NT2/D1 (cell line): ENCODE measurements around the gene HORMAD2.
"Not testable (repeated sequence)": the region's sequence is repeated elsewhere in the genome, so short reads cannot be mapped to it uniquely, and the experiment has no call there.

Source experiments
- DNase-seq: peaks from one replicate; pipeline ENCODE4 v3.0.0-alpha.2; 2011; ENCODE audit warnings: low read depth, low spot score
- H3K27me3 ChIP-seq: 2 replicates; pipeline ENCODE4 v1.6.0; 2011; ENCODE audit warnings: mild to moderate bottlenecking; ENCODE audit not compliant: insufficient read length, insufficient read depth
- H3K36me3 ChIP-seq: 2 replicates; pipeline ENCODE4 v1.6.1; 2011; ENCODE audit warnings: mild to moderate bottlenecking, low read length, mixed read lengths; ENCODE audit not compliant: insufficient read depth, insufficient read length
- H3K4me1 ChIP-seq: 2 replicates; pipeline ENCODE4 v1.5.1; 2011; ENCODE audit not compliant: insufficient read depth, insufficient read length
- H3K4me3 ChIP-seq: 2 replicates; pipeline ENCODE4 v1.5.1; 2011; ENCODE audit warnings: low read depth; ENCODE audit not compliant: insufficient read length
- H3K9ac ChIP-seq: 2 replicates; pipeline ENCODE4 v1.6.0; 2011; ENCODE audit warnings: low read depth; ENCODE audit not compliant: insufficient read length
- H3K9me3 ChIP-seq: 2 replicates; pipeline ENCODE4 v1.5.1; 2011; ENCODE audit warnings: mild to moderate bottlenecking, low read length; ENCODE audit not compliant: insufficient read depth
- SUZ12 ChIP-seq: IDR thresholded peaks from 2 replicates; pipeline ENCODE4 v1.6.1; 2011; ENCODE audit not compliant: insufficient read length, insufficient read depth; ENCODE audit errors: extremely low read depth
- YY1 ChIP-seq: IDR thresholded peaks from 2 replicates; pipeline ENCODE4 v1.6.1; 2011; ENCODE audit not compliant: insufficient read length, insufficient read depth
- ZNF274 ChIP-seq: IDR thresholded peaks from 2 replicates; pipeline ENCODE4 v1.6.1; 2011; ENCODE audit warnings: mild to moderate bottlenecking, low read depth, low read length

The HORMAD2 gene

DNA sequence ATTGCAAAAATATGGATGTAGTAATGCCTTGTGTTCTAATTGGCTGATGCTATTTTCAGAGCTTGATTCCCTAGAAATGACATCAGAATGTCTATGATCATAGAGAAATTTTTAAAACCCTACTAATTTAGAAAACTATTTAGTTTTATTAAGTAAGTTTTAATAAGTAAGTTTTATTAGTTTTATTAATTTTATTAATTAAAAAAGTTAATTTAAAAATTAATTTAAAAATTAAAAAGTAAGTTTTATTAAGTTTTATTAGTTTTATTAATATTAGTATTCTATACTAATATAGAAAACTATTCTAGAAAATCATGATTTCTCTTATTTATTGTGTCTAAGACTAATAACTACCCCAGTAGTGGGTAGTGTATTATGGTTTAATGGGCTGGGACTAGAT is 8.2 kb downstream of the HORMAD2 start:
- Histone ChIP-seq H3K27me3 (no peaks in the 10 kb centered on the region), H3K9me3 (peaks cover 11% of the 10 kb centered on the region), H3K4me1 (no peaks in the 10 kb centered on the region), H3K9ac (no peak overlapping the region), H3K36me3 (no peaks in the 10 kb centered on the region), H3K4me3 (no peak overlapping the region)
- DNase-seq, result no peak
- TF ChIP-seq SUZ12 (no peak), YY1 (no peak), ZNF274 (no peak)

DNA sequence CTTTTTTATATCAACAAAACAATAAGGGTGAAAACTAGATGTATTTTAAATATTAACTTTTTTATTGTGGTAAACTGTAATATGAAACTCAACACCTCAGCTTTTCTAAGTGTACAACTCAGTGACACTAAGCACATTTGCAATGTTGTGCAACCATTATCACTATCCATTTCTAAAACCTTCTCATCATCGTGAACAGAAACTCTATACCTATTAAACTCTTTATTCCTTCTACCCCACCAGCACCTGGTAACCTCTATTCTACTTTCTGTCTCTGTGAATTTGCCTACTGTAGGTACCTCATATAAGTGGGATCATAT is 9.4 kb downstream of the HORMAD2 start:
- H3K4me1 ChIP-seq, result no peaks in the 10 kb centered on the region
- DNase-seq, result no peak
- no peaks in the 10 kb centered on the region for H3K36me3 ChIP-seq
- peaks cover 14% of the 10 kb centered on the region for H3K9me3 ChIP-seq
- no peak overlapping the region for H3K9ac ChIP-seq
- no peaks in the 10 kb centered on the region for H3K27me3 ChIP-seq
- TF ChIP-seq SUZ12 (no peak), YY1 (no peak), ZNF274 (no peak)
- H3K4me3 ChIP-seq, result no peak overlapping the region

DNA sequence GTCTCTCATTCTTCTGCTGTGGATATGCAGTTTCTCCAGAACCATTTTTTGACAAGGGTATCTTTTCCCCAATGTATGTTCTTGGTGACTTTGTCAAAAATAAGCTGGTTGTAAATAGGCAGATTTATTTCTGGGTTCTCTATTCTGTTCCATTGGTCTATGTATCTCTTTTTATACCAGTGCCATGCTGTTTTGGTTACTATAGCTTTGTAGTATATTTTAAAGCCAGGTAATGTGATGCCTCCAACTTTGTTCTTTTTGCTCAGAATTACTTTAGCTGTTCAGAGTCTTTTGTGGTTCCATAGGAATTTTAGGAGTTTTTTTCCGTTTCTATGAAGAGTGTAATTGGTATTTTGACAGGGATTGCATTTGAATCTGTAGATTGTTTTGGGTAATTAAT is 12.4 kb downstream of the HORMAD2 start:
- Histone ChIP-seq H3K9ac (no peak overlapping the region), H3K27me3 (no peaks in the 10 kb centered on the region), H3K4me3 (no peak overlapping the region), H3K9me3 (peaks cover 29% of the 10 kb centered on the region), H3K36me3 (no peaks in the 10 kb centered on the region), H3K4me1 (no peaks in the 10 kb centered on the region)
- no peak for DNase-seq
- no peak for TF ChIP-seq ZNF274
- TF ChIP-seq YY1, result no peak
- no peak for TF ChIP-seq SUZ12

DNA sequence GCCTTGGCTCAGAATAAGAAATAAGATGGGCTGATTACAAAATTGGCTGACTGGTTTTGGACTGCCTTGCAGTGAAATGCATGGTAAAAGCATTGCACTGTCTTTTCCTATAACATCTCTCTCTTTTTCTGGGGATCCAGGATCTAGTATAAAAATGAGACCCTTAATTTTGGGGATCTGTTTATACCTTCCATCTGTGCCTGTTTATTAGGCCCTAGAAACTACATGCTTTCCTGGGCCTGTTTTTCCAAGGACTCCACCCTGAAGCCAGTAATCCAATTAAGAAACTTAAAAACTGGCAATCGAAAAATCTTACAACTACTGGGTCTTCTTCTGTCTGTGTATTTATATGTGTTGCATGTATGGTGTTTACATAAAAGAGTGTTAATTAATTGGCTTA is 14.5 kb downstream of the HORMAD2 start:
- H3K9ac ChIP-seq, result no peak overlapping the region
- TF ChIP-seq SUZ12 (no peak), YY1 (no peak), ZNF274 (no peak)
- peaks cover 29% of the 10 kb centered on the region for H3K9me3 ChIP-seq
- no peaks in the 10 kb centered on the region for H3K27me3 ChIP-seq
- no peak for DNase-seq
- no peaks in the 10 kb centered on the region for H3K36me3 ChIP-seq
- no peaks in the 10 kb centered on the region for H3K4me1 ChIP-seq
- no peak overlapping the region for H3K4me3 ChIP-seq

DNA sequence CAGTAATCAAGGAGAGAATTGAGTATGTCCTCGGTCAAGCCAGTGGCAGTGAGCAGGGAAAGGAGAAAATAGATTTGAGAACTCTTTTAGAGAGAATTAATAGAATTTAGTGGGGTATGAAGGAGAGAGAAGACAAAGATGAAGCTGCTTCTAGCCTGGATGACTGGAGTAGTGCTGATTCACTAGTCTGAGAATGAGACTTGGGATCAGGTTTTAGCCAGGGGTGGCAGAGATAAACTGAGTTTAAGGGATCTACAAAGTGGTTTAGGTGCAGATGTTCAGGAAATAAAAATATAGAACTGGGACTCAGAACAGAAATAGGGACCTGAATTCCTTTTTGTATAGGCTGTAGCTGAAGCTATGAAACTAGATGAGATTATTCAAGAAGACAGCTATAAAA is 17.6 kb downstream of the HORMAD2 start:
- Histone ChIP-seq H3K4me1 (no peaks in the 10 kb centered on the region), H3K4me3 (no peak overlapping the region), H3K9me3 (peaks cover 29% of the 10 kb centered on the region), H3K36me3 (no peaks in the 10 kb centered on the region), H3K27me3 (no peaks in the 10 kb centered on the region), H3K9ac (no peak overlapping the region)
- DNase-seq, result no peak
- TF ChIP-seq ZNF274, result no peak
- no peak for TF ChIP-seq YY1
- no peak for TF ChIP-seq SUZ12

DNA sequence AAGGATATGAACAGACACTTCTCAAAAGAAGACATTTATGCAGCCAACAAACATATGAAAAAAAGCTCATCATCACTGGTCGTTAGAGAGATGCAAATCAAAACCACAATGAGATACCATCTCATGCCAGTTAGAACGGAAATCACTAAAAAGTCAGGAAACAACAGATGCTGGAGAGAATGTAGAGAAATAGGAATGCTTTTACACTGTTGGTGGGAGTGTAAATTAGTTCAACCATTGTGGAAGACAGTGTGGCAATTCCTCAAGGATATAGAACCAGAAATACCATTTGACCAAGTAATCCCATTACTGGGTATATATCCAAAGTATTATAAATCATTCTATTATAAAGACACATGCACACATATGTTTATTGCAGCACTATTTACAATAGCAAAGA is 20.5 kb downstream of the HORMAD2 start:
- not testable (repeated sequence) for H3K27me3 ChIP-seq, H3K36me3 ChIP-seq, H3K9me3 ChIP-seq, DNase-seq, H3K4me3 ChIP-seq, H3K9ac ChIP-seq, H3K4me1 ChIP-seq

DNA sequence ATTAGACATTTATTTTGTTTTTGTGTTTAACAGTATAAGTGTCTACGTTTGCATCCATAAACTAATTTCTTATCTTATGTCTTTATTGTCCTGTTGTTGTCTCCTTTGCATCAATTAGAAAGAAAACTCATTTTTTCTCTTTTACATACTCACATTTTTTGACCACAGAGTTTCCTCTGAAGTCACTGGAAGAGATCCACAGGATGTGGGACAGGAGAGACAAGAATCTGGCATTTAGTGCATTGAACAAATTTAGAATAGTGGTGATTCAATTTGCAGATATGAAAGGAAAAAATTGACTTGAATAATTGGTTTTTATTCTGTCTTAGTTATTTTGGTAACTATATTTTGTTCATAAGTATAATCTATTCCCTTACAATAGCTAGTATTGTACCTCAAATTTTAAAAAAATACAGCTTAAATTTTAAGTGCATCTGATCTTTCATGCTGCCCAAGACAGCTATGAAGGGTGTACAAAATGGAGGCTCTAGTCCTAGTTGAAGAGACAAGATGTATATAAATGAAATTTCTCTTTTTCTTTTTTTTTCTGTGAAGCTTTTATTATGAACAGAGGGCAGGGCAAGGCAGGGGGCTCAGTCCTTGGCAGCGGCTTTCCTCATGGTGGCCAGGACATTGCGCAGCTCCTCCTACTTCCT is 24.4 kb downstream of the HORMAD2 start:
- TF ChIP-seq ZNF274 (no peak), SUZ12 (no peak), YY1 (no peak)
- DNase-seq, result no peak
- Histone ChIP-seq H3K4me1 (no peaks in the 10 kb centered on the region), H3K4me3 (no peak overlapping the region), H3K27me3 (no peaks in the 10 kb centered on the region), H3K36me3 (no peaks in the 10 kb centered on the region), H3K9me3 (no peaks in the 10 kb centered on the region), H3K9ac (no peak overlapping the region)

DNA sequence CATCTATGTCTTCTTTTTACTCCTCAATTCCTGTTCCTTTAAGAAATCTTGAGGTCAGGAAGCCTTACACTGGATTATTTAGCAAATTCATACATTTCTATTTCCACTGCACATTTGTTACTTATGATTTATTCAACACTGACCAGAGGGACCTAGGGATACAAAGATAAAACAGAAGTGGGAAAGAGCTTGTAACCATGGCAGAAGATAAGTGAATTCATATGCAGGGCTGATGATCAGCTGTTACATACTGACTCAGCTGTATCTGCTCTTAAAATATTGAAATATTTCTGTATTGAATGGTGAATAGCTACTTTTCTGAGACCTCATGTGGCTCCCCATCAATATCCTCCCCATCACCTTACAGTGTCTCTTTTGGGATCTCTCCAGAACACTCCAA is 25.2 kb downstream of the HORMAD2 start:
- Histone ChIP-seq H3K9ac (no peak overlapping the region), H3K36me3 (no peaks in the 10 kb centered on the region), H3K4me3 (no peak overlapping the region), H3K27me3 (no peaks in the 10 kb centered on the region), H3K4me1 (no peaks in the 10 kb centered on the region), H3K9me3 (no peaks in the 10 kb centered on the region)
- no peak for DNase-seq
- TF ChIP-seq YY1 (no peak), ZNF274 (no peak), SUZ12 (no peak)
